IMR-90 (cell line): ENCODE results near the gene NFKBIB. TPM values are rescaled to one million over a fixed set of nuclear protein-coding genes. Genes with fewer than 3 reads are reported as not detected.

Experiments used
- ATAC-seq: fragments of 200-7000 bp; cut with Tn5 transposase; 2 replicates; pipeline ENCODE4 v1.9.1; 2020; ENCODE audit warnings: low read depth, mild to moderate bottlenecking, moderate library complexity
- BruUV-seq: library from RNA; stranded (reverse); fragments of 400-500 nt; replicated peaks from 2 replicates; lab custom pipeline; 2021; lab: Mats Ljungman, UMichigan
- CTCF ChIA-PET: fragments of 300-600 bp; formaldehyde crosslinking; extraction: SDS; loops from one replicate; lab custom pipeline; 2021; ENCODE audit warnings: antibody characterized with exemption; lab: Yijun Ruan, JAX
- POLR2A ChIA-PET: fragments of 300-600 bp; sonication (Branson Sonifier 250); formaldehyde crosslinking; loops from one replicate; lab custom pipeline; 2022; ENCODE audit warnings: antibody characterized with exemption; ENCODE audit not compliant: unreplicated experiment; lab: Charles Lee
- DNase-seq: peaks from one replicate; pipeline ENCODE4 v3.0.0; 2013
- H2AFZ ChIP-seq: replicated peaks from 2 replicates; pipeline ENCODE3; 2013; ENCODE audit warnings: low read length, mild to moderate bottlenecking; ENCODE audit not compliant: poor library complexity
- H2AK5ac ChIP-seq: 2 replicates; pipeline ENCODE4 v1.6.1; 2013; ENCODE audit warnings: low read depth, low read length, inconsistent platforms
- H2AK9ac ChIP-seq: replicated peaks from 2 replicates; pipeline ENCODE3; 2013; ENCODE audit warnings: mild to moderate bottlenecking, low read depth, low read length, moderate library complexity; ENCODE audit not compliant: poor library complexity
- H2BK120ac ChIP-seq: 2 replicates; pipeline ENCODE4 v1.6.1; 2013; ENCODE audit warnings: low read depth, low read length, inconsistent platforms
- H2BK15ac ChIP-seq: 3 replicates; pipeline ENCODE4 v1.6.1; 2013; ENCODE audit warnings: low read depth, low read length, inconsistent platforms
- H2BK20ac ChIP-seq: 2 replicates; pipeline ENCODE4 v1.6.1; 2013; ENCODE audit warnings: low read depth, mild to moderate bottlenecking, inconsistent platforms, low read length, moderate library complexity
- H2BK5ac ChIP-seq: 2 replicates; pipeline ENCODE4 v1.6.1; 2013; ENCODE audit warnings: mild to moderate bottlenecking, low read depth, low read length, inconsistent platforms; ENCODE audit not compliant: poor library complexity, severe bottlenecking
- H3K14ac ChIP-seq: replicated peaks from 2 replicates; pipeline ENCODE4 v1.6.1; 2013; ENCODE audit warnings: low read depth, low read length, inconsistent platforms
- H3K18ac ChIP-seq: 2 replicates; pipeline ENCODE4 v1.6.1; 2013; ENCODE audit warnings: low read depth, low read length, control low read depth
- H3K23ac ChIP-seq: 2 replicates; pipeline ENCODE4 v1.6.1; 2013; ENCODE audit warnings: low read depth, low read length, inconsistent platforms
- H3K27ac ChIP-seq: 2 replicates; pipeline ENCODE4 v1.5.1; 2013; ENCODE audit warnings: mild to moderate bottlenecking, control low read depth, low read length; ENCODE audit not compliant: insufficient read depth
- H3K27me3 ChIP-seq: 2 replicates; pipeline ENCODE4 v1.6.1; 2013; ENCODE audit warnings: low read length; ENCODE audit not compliant: control insufficient read depth, insufficient read depth
- H3K36me3 ChIP-seq: 2 replicates; pipeline ENCODE4 v1.6.1; 2013; ENCODE audit warnings: low read length, mixed read lengths; ENCODE audit not compliant: control insufficient read depth, insufficient read depth
- H3K4ac ChIP-seq: 2 replicates; pipeline ENCODE4 v1.6.1; 2013; ENCODE audit warnings: low read depth, low read length, inconsistent platforms
- H3K4me1 ChIP-seq: 2 replicates; pipeline ENCODE4 v1.6.1; 2013; ENCODE audit warnings: low read length, mixed read lengths; ENCODE audit not compliant: control insufficient read depth, insufficient read depth
- H3K4me2 ChIP-seq: 2 replicates; pipeline ENCODE4 v1.6.1; 2013; ENCODE audit warnings: low read depth, mild to moderate bottlenecking, control low read depth, low read length, moderate library complexity
- H3K4me3 ChIP-seq: 2 replicates; pipeline ENCODE4 v1.5.1; 2013; ENCODE audit warnings: low read depth, mild to moderate bottlenecking, control low read depth, low read length, moderate library complexity; ENCODE audit not compliant: insufficient read depth
- H3K56ac ChIP-seq: 2 replicates; pipeline ENCODE4 v1.6.1; 2013; ENCODE audit warnings: low read length, inconsistent platforms; ENCODE audit not compliant: insufficient read depth; ENCODE audit errors: extremely low read depth
- H3K79me1 ChIP-seq, 2 experiments: 2 replicates each; pipeline ENCODE4 v1.6.1; 2013; ENCODE audit warnings: low read length in 2 of 2, inconsistent platforms in 1 of 2, low read depth in 1 of 2
- H3K9ac ChIP-seq: 2 replicates; pipeline ENCODE4 v1.6.1; 2013; ENCODE audit warnings: low read depth, low read length, control low read depth
- H3K9me1 ChIP-seq: 2 replicates; pipeline ENCODE4 v1.6.1; 2013; ENCODE audit warnings: low read length, inconsistent platforms; ENCODE audit not compliant: insufficient read depth
- H3K9me3 ChIP-seq: 2 replicates; pipeline ENCODE4 v1.6.1; 2013; ENCODE audit warnings: low read length; ENCODE audit not compliant: control insufficient read depth, insufficient read depth
- H4K20me1 ChIP-seq: 2 replicates; pipeline ENCODE4 v1.6.1; 2013; ENCODE audit warnings: low read length, inconsistent platforms; ENCODE audit not compliant: insufficient read depth
- H4K5ac ChIP-seq: 2 replicates; pipeline ENCODE4 v1.6.1; 2013; ENCODE audit warnings: mild to moderate bottlenecking, low read depth, low read length, control low read depth
- H4K8ac ChIP-seq, 2 experiments: 2 replicates each; pipeline ENCODE4 v1.6.1; 2013; ENCODE audit warnings: low read depth in 2 of 2, low read length in 2 of 2, control low read depth in 1 of 2, inconsistent platforms in 1 of 2
- H4K91ac ChIP-seq: 2 replicates; pipeline ENCODE4 v1.6.1; 2013; ENCODE audit warnings: low read depth, low read length, inconsistent platforms; ENCODE audit not compliant: insufficient read depth
- NFE2L2 ChIP-seq: fragments of 150-350 bp; IDR thresholded peaks from 2 replicates; pipeline ENCODE4 v1.6.1; 2016; ENCODE audit warnings: low read depth, mild to moderate bottlenecking, low read length
- RAD21 ChIP-seq: IDR thresholded peaks from 2 replicates; pipeline ENCODE4 v1.6.1; 2012; ENCODE audit warnings: low read length, improper control_type of control experiment
- RCOR1 ChIP-seq: IDR thresholded peaks from 2 replicates; pipeline ENCODE4 v1.6.1; 2012; ENCODE audit warnings: mild to moderate bottlenecking, low read length, improper control_type of control experiment; ENCODE audit not compliant: insufficient replicate concordance
- SMC3 ChIP-seq: fragments of 150-350 bp; IDR thresholded peaks from 2 replicates; pipeline ENCODE4 v1.6.1; 2016; ENCODE audit warnings: low read depth, mild to moderate bottlenecking, antibody characterized with exemption, low read length, moderate library complexity
- WGBS, 2 experiments: methylation state at CpG; one replicate each; pipeline versions ENCODE4 v1.1.5 to v1.1.7; 2013; ENCODE audit warnings: missing lambda C conversion rate in 2 of 2; ENCODE audit not compliant: insufficient read length in 1 of 2; ENCODE audit errors: extremely low coverage in 2 of 2; 5-methylcytosine and 5-hydroxymethylcytosine counted together
- dilution Hi-C: fragments of 300-500 bp; cut with HindIII; formaldehyde crosslinking; loops from one replicate; pipeline ENCODE4 v1.14.3; 2018; ENCODE audit warnings: low sequenced_read_pairs; ENCODE audit not compliant: unreplicated experiment
- in situ Hi-C: fragments of 300-500 bp; cut with MboI; formaldehyde crosslinking; loops from 3 replicates; pipeline ENCODE4 v1.14.3; 2019; ENCODE audit warnings: low sequenced_read_pairs, inconsistent platforms, mixed read lengths
- intact Hi-C: fragments of 100-400 bp; cut with micrococcal nuclease; formaldehyde crosslinking; loops from 2 replicates; pipeline ENCODE4 v1.10.0; 2022
- polyA plus RNA-seq, 3 experiments: library from polyadenylated mRNA; depleted of rRNA; stranded (reverse); fragments of >200 nt; gene quantifications; 2 replicates each; pipeline ENCODE4 v1.2.3, GENCODE V29; 2012; ENCODE audit warnings: low replicate concordance in 1 of 3
- total RNA-seq: library from RNA; depleted of rRNA; stranded (reverse); fragments of >200 nt; gene quantifications from 2 replicates; pipeline ENCODE4 v1.2.3, GENCODE V29; 2012
- TF ChIP-seq, protein P1 (sequence below): fragments of 150-350 bp; IDR thresholded peaks from 2 replicates; pipeline ENCODE4 v1.6.1; 2016; ENCODE audit warnings: low read depth, mild to moderate bottlenecking, low read length, moderate library complexity, borderline replicate concordance

The NFKBIB gene
- total and polyA plus RNA-seq, 2 of the 4 experiments (the other 2 are of a cell fraction), result 7.5 to 25.5 TPM

GRCh38 chr19:38956264-38956663 is 56.5 kb downstream of the NFKBIB start:
- Histone ChIP-seq H2AFZ (no peak overlapping the region), H3K23ac (no peak overlapping the region), H3K27me3 (no peaks in the 10 kb centered on the region), H4K20me1 (no peaks in the 10 kb centered on the region; the same call in 1 of the 2 replicates), H3K14ac (no peak overlapping the region), H3K9me3 (no peaks in the 10 kb centered on the region), H3K79me1 (peaks cover 0 to 4% of the 10 kb centered on the region in 2 experiments; a peak in 1 of 4 replicates), H3K36me3 (no peaks in the 10 kb centered on the region), H3K56ac (no peak overlapping the region), H4K8ac (no peak overlapping the region), H2BK20ac (no peak overlapping the region), H3K9ac (no peak overlapping the region), H2BK120ac (no peak overlapping the region), H4K5ac (no peak overlapping the region), H3K9me1 (no peaks in the 10 kb centered on the region), H4K91ac (no peak overlapping the region), H3K4me1 (no peaks in the 10 kb centered on the region), H3K18ac (no peak overlapping the region), H3K4me2 (no peak overlapping the region), H2BK5ac (no peak overlapping the region), H3K4ac (no peak overlapping the region), H3K4me3 (no peak overlapping the region), H2BK15ac (no peak overlapping the region), H3K27ac (no peak overlapping the region), H2AK9ac (no peak overlapping the region), H2AK5ac (no peak overlapping the region)
- dilution Hi-C loops, result no loop called here
- ATAC-seq (no peak), DNase-seq (no peak)
- ChIA-PET CTCF (interaction anchor here (0.6 to 0.7 kb wide), 3 partner anchors 10 to 300 kb away, joined by 3 to 5 read pairs (median 3); no protein-coding TSS in a partner anchor), POLR2A (interaction anchor here (0.5 kb wide), 1 partner anchor 403 kb away, joined by 5 read pairs; no protein-coding TSS in a partner anchor)
- no peak for TF ChIP-seq RAD21
- no peak for TF ChIP-seq SMC3
- TF ChIP-seq NFE2L2, result no peak
- TF ChIP-seq RCOR1, result no peak
- TF ChIP-seq, protein P1, sequence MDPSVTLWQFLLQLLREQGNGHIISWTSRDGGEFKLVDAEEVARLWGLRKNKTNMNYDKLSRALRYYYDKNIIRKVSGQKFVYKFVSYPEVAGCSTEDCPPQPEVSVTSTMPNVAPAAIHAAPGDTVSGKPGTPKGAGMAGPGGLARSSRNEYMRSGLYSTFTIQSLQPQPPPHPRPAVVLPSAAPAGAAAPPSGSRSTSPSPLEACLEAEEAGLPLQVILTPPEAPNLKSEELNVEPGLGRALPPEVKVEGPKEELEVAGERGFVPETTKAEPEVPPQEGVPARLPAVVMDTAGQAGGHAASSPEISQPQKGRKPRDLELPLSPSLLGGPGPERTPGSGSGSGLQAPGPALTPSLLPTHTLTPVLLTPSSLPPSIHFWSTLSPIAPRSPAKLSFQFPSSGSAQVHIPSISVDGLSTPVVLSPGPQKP, result no peak
- in situ Hi-C loops, result loop anchor here (10.0 kb wide), 1 partner anchor 369 kb away; the partner anchor contains the start of gene LRFN1
- WGBS, 2 experiments, result 80% methylated on average over 1 of the region's 2 CpGs; no CpG with 5 or more reads in 1 of the 2 experiments
- intact Hi-C loops, result no loop called here
- no TSS peak for BruUV-seq
